Panc1 (cell line): ENCODE results near the gene MUC2.

Source experiments
- CTCF ChIP-seq: fragments of 450-650 bp; IDR thresholded peaks from 2 replicates; pipeline ENCODE4 v1.5.1; 2017; ENCODE audit warnings: mild to moderate bottlenecking
- REST ChIP-seq, 2 experiments: IDR thresholded peaks; 2 replicates each; pipeline ENCODE4 v1.6.1; 2011 to 2012; ENCODE audit warnings: low read depth in 2 of 2, control low read depth in 1 of 2, low read length in 1 of 2, mild to moderate bottlenecking in 1 of 2, moderate library complexity in 1 of 2; ENCODE audit not compliant: insufficient read depth in 1 of 2

GRCh38 chr11:1118755-1119603 is 44.3 kb downstream of the MUC2 start:
- TF ChIP-seq CTCF: no peak
- no peak for TF ChIP-seq REST (IDR thresholded peaks at IDR 0.05; ENCODE audit: insufficient read depth in 1 of 2, low read depth in 2 of 2, low read length in 1 of 2)
